GM03348 (cell line): ENCODE measurements around the gene DCD.
"Not testable (repeated sequence)": the region's sequence is repeated elsewhere in the genome, so short reads cannot be mapped to it uniquely, and the experiment has no call there.

Experiments used
- DNase-seq: peaks from one replicate; pipeline ENCODE4 v3.0.0; 2012; ENCODE audit warnings: low spot score

Gene DCD, protein sequence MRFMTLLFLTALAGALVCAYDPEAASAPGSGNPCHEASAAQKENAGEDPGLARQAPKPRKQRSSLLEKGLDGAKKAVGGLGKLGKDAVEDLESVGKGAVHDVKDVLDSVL

GRCh38 chr12:54648265-54648664 lies at the start of gene DCD:
Gene DCD, minus strand, starts transcription at chr12:54648365. Its CDS starts 62 bp downstream, at chr12:54648303.
- no peak for DNase-seq

GRCh38 chr12:54697851-54698250 lies 49.7 kb upstream of the DCD start:
- DNase-seq, result no peak

DNA sequence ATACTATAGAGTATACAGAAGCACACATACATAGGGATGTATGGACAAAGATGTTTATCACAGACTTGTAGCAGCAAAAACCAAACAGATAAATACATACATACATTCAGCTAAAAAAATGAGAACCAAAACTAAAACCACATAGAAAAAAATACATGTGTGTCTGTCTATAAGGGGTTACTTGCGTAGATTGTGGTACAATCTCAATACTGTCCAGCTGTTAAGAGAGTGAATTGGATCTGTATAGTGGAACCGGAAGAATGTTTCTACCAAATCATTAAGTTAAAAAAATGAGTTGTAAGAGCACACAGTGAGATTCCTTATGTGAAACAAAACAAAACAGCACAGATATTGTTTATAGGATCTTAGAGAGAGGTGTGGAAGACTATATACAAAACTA lies 44.2 kb upstream of the DCD start:
- DNase-seq, result no peak

- no peak for DNase-seq
Observed at GRCh38 chr12:54689984-54690383, 41.8 kb upstream of the DCD start.

DNA sequence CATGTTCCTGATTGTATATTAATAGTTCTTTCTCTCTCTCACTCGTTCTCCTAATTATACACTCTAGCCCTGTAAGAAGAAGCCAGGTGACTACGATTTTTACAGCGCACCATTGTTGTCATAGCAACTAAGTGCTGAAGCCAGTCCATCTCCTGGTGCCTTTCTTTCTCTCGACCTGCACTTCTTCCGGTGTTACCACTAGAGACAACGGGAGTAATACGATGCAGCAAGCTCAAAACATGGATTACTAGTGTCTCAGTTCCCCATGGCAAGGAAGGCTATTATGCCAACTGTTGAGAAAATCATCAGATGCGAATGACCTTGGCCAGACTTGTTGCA lies 40.8 kb upstream of the DCD start:
- DNase-seq, result no peak

- DNase-seq, result no peak
Observed at GRCh38 chr12:54688309-54689033, 40.3 kb upstream of the DCD start.

- no peak for DNase-seq
Observed at GRCh38 chr12:54684636-54685630, 36.8 kb upstream of the DCD start.

DNA sequence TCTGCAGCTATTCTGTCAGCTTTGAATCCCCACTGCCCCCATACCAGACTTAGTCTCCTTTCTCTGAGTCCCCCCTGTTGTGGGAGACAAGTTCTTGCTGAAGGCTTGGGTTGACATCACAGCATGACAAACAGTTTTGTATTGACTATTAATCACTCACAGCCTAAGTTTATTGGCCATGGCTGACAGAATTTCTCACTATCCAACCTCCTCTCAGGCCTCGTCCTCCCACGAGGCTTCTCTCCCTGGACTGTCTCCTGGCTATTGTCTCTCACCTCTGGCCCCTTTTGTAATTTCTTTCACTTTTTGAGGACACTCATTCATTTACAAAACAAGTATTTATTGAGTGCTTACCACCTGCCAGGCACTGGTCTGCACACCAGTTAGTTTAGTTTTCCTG lies 35.2 kb upstream of the DCD start:
- no peak for DNase-seq

DNA sequence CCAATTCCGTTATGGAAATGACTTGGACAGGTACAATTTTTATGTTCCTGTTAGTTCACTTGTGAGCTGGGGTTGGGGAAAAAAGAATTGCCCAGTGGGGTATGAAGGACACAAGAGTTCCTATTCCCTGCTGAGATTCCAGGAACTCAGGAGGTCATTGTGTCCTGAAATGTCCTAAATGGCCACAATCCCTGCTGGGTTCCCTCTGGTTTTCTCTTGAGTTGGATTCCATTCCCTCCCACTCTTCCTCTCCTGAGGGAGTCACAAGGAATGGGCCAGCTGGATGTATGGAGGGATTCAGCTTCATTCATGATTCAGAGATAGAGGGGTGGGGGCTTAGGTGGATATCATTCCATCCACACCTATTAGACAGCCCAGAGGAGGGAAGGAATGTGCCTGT lies 34.5 kb upstream of the DCD start:
- DNase-seq, result no peak

- peak; percentile 26 for DNase-seq
Observed at GRCh38 chr12:54680374-54680773, 32.2 kb upstream of the DCD start.

- no peak for DNase-seq
Observed at GRCh38 chr12:54678131-54678530, 30.0 kb upstream of the DCD start.

- DNase-seq, result no peak
Observed at GRCh38 chr12:54667945-54668344, 19.8 kb upstream of the DCD start.

- no peak for DNase-seq
Observed at GRCh38 chr12:54666008-54666407, 17.8 kb upstream of the DCD start.

DNA sequence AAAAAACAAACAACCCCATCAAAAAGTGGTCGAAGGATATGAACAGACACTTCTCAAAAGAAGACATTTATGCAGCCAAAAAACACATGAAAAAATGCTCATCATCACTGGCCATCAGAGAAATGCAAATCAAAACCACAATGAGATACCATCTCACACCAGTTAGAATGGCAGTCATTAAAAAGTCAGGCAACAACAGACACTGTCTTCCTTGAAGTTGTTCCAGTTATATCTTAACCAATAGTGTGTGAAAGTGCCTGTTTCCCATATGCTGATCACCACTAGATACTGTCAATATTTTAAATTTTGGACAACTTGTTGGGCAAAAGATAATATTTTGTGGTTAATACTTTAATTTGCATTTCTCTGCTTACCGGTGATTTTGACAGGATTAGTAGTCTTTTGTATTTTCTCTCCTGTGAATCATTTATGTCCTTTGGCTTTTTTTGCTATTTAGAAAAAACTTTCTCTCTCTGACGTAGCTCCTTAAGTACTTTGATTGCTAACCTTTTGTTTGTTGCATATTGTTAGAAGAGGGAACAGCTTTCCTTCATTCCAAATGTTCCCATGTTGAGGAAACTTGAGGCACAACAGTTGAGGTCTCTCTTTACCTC lies 17.0 kb upstream of the DCD start:
- DNase-seq, result not testable (repeated sequence)

GRCh38 chr12:54663603-54664002 lies 15.4 kb upstream of the DCD start:
- DNase-seq, result no peak

DNA sequence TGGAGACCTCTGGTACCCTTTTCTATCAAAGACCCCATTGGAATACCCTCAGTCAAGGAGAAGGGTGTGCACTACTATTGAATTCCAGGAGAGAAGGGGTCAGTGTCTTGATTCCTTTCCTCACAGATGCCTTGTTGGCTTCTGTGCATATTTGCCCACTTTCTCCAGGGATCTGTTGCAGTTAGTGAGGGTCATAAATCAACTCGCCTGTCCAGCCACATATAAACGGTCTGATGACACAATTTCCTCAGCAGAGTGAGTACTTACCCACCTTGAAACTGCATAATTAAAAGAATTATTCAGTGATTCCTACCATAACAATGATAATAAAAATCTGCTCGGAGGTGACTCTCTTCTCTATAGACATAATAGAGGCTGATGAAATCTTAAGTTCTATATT lies 13.9 kb upstream of the DCD start:
- DNase-seq, result no peak

- no peak for DNase-seq
Observed at GRCh38 chr12:54661048-54661447, 12.9 kb upstream of the DCD start.

DNA sequence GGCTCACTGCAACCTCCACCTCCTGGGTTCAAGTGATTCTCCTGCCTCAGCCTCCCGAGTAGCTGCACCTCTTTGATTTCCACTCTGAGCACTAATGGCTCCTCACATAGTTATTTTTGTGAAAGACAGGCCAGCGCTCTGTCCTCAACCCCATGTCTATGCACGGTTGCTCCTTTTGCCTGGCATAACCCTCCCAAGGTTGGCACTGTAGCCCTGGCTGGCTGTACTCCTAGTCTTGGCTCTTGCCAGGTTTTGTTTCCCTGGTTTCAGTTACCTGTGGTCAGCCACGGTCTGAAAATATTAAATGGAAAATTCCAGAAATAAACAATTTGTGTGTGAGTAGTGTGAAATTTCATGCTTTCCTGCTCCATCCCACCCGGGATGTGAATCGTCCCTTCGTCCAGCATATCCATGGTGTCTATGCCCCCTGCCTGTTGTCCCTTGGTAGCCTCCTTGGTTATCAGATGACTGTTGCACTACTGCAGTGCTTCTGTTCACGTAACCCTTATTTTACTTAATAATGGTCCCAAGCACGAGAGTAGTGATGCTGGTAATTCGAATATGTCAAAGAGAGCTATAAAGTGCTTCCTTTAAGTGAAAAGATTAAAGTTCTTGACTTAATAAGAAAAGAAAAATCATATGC lies 12.3 kb upstream of the DCD start:
- no peak for DNase-seq

DNA sequence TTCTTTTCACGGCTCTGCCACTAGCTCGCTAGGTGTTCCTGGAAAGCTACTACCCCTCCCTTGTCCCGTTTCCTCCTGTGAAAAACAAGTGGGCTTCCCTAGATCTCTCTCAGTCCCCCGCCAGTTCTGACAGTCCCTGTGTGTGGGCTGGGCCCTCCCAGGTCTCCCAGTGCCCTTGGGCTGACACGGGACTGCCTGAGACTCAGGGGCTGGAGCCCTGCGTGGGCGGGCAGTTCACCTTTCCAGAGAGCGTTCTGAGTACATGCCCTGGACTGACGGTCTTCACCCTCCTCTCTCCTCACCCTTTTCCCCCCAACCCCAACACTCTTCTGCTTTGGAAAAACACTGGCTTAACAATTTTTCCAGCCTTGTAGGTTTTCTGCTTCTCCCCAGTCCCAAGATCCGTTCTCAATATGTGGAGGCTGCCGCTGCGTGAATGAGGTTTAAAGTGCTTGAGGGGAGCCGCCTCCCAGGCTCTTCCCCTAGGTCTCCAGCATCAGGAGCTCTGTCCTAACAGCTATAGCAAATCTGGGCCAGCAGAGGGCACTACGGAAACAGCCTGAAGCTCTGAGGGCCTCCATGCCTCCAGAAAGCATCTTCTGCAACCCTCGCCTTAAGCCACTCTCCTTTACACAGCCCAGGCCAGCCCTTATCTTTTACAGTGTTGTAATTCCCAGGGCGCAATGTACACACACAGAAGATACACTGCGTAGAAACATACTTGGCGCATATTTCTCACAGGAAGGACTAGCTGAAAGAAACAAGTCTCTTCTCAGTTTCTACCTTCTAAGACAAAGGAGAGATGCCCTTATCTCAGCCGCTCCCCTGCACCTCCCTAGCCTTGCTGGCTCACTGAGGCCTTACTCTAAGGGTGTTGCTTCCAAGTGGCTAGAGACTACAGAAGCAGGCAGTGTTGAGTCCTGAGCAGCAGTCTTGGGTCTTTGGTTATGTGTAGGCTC lies 10.4 kb upstream of the DCD start:
- DNase-seq, result peak; percentile 64

GRCh38 chr12:54657105-54657607 lies 9.0 kb upstream of the DCD start:
- DNase-seq, result no peak

DNA sequence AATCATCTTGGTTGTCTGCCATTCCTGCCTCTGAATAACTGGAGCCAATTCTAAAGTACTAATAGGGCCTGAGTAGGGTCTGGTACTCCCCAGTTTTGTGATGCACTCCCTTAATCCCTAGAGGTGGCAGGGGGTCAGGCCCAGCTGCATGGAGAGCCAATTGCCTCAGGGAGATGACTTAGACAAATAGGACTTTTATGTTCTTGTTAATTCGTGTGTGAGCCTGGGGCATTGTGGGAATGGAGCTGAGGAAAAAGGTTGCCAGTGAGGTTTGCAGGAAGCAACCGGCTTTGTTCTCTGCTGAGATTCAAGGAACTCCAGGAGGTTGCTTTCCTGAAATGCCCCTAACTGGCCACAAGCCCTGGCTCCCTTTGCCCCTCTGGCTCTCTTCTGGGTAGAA lies 6.8 kb upstream of the DCD start:
- DNase-seq, result no peak
